ENCODE measurements around the gene SCAF1. TPM values are rescaled to one million over a fixed set of nuclear protein-coding genes. Genes with fewer than 3 reads are reported as not detected.

Gene SCAF1, protein sequence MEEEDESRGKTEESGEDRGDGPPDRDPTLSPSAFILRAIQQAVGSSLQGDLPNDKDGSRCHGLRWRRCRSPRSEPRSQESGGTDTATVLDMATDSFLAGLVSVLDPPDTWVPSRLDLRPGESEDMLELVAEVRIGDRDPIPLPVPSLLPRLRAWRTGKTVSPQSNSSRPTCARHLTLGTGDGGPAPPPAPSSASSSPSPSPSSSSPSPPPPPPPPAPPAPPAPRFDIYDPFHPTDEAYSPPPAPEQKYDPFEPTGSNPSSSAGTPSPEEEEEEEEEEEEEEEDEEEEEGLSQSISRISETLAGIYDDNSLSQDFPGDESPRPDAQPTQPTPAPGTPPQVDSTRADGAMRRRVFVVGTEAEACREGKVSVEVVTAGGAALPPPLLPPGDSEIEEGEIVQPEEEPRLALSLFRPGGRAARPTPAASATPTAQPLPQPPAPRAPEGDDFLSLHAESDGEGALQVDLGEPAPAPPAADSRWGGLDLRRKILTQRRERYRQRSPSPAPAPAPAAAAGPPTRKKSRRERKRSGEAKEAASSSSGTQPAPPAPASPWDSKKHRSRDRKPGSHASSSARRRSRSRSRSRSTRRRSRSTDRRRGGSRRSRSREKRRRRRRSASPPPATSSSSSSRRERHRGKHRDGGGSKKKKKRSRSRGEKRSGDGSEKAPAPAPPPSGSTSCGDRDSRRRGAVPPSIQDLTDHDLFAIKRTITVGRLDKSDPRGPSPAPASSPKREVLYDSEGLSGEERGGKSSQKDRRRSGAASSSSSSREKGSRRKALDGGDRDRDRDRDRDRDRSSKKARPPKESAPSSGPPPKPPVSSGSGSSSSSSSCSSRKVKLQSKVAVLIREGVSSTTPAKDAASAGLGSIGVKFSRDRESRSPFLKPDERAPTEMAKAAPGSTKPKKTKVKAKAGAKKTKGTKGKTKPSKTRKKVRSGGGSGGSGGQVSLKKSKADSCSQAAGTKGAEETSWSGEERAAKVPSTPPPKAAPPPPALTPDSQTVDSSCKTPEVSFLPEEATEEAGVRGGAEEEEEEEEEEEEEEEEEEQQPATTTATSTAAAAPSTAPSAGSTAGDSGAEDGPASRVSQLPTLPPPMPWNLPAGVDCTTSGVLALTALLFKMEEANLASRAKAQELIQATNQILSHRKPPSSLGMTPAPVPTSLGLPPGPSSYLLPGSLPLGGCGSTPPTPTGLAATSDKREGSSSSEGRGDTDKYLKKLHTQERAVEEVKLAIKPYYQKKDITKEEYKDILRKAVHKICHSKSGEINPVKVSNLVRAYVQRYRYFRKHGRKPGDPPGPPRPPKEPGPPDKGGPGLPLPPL
- total RNA-seq = 10 to 100 TPM; 14.9 to 94.6 (median 68.8) TPM
- 10 to 100 TPM in 1 of 2 donors, 1 to 10 TPM in 1; 3.3 to 29.1 TPM for polyA plus RNA-seq
- long read RNA-seq, donor 1, partial matches to known transcripts = 19 of 22 reads
- long read RNA-seq, donor 1, other reads (novel, unspliced or antisense) = 3 of 22 reads
- long read RNA-seq, donor 2, full-length matches to known transcripts = 2 of 70 reads
- long read RNA-seq, donor 2, partial matches to known transcripts = 60 of 70 reads
- long read RNA-seq, donor 2, other reads (novel, unspliced or antisense) = 8 of 70 reads
- long read RNA-seq, donor 3, partial matches to known transcripts = 99 of 99 reads
- long read RNA-seq, donor 3, other reads (novel, unspliced or antisense) = 0 of 99 reads

DNA sequence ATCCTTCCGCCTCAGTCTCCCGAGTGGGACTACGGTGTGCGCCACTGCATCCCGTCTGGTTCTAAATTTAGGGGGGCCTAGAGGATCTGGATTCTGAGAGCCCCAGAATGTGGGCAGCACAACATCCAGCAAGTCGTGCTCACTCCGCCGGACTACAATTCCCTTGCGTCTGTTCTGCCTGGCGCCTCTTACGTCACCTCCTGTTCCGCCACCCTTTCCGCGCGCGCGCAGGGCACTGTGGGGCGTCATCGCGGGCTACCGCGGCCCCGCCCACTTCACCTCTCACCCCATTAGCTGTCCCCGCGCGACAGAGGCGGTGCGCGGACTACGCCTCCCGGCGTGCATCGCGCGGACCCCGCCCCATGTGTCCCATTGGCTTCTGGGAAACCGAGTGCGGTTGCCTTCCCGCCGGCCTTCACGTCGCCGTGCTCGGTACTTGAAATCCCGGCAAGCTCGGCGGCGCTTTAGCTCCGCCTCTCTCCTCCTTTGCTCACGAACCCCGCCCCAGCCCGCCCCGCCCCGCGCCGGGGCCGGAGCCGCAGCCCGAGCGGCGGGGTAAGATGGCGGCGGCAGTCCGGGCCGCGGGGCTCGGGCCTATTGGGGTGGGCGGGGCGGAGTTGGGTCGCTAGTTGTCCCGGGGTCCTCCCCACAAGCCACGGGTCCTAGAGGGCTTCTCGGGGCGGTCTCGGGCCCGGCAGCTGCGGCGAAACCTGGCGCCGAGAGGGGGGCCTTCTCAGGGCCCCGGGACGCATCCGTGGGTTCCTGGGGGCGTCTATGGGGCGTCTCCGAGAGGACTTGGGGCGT lies at the start of gene SCAF1:
Gene SCAF1, plus strand, starts transcription at position 522 of the 804 bp plus-strand sequence. CDS start 2,818 bp downstream, outside the sequence.
- peak within 1 kb of the TSS; percentile 93 for H3K4me3 ChIP-seq
- DNase-seq = peak; percentile 99 to 100 (median 99)
- peak within 1 kb of the TSS; percentile 98 to 100 for H3K27ac ChIP-seq
- H3K36me3 ChIP-seq = no peaks in the 10 kb centered on the region
- TF ChIP-seq POLR2A (IDR thresholded peaks at IDR 0.05) (peak; percentile 93), EP300 (IDR thresholded peaks at IDR 0.05) (peak; percentile 98)
- TF ChIP-seq, protein P1, sequence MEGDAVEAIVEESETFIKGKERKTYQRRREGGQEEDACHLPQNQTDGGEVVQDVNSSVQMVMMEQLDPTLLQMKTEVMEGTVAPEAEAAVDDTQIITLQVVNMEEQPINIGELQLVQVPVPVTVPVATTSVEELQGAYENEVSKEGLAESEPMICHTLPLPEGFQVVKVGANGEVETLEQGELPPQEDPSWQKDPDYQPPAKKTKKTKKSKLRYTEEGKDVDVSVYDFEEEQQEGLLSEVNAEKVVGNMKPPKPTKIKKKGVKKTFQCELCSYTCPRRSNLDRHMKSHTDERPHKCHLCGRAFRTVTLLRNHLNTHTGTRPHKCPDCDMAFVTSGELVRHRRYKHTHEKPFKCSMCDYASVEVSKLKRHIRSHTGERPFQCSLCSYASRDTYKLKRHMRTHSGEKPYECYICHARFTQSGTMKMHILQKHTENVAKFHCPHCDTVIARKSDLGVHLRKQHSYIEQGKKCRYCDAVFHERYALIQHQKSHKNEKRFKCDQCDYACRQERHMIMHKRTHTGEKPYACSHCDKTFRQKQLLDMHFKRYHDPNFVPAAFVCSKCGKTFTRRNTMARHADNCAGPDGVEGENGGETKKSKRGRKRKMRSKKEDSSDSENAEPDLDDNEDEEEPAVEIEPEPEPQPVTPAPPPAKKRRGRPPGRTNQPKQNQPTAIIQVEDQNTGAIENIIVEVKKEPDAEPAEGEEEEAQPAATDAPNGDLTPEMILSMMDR (IDR thresholded peaks at IDR 0.05) = no peak
- 0 to 1% (median 1%) methylated on average over 50 to 87 of the region's 87 CpGs for WGBS, 3 donors
- H3K27me3 ChIP-seq = no peaks in the 10 kb centered on the region
- intact Hi-C loops (cut with DNase I) = loop anchor here in 1 of 4 donors (2.0 to 5.0 kb wide), 2 partner anchors 23 to 35 kb away; partner anchors contain the start of genes BCL2L12, IRF3 and PRMT1
- no peaks in the 10 kb centered on the region for H3K9me3 ChIP-seq
- H3K4me1 ChIP-seq (ENCODE audit: insufficient read depth) = peaks cover 12% of the 10 kb centered on the region

DNA sequence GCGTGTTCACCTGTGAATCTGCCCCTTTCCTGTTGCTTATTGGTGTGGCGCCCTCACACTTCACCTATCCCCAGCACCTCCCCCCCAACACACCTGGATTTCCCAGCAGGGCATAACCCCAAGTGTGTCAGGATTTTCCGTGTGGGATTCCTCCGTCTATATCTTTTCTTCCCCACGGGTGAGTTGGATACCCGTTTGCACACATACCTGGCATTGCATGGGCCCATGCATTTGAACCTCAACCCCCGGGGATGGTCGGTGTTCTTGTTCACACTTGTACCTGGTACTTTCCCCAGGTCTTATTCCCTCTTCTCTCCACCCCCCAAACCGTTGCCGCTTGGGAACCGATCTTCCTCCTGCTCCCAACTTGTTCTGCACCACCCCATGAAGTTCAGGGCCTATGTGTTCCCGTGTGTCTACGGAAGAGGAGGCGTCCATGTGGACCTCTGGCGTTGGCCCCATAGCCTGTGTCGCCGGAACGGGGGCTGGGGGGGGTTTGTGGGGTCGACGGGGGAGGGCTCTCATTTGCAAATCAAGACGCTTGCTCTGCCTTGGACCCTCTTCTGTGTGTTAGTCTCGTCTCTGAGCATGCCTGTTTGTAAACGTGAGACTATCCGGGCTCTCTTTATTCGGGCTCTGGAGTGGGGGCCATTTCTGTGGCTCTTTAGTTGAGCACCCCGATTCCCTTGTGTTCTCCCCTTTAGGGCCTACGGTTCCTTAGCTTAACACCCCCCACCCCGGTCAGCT lies 49.4 kb upstream of the SCAF1 start:
- 4 to 6% (median 4%) methylated on average over 28 of the region's 28 CpGs for WGBS, 3 donors
- TF ChIP-seq, protein P1 (IDR thresholded peaks at IDR 0.05) = no peak
- TF ChIP-seq POLR2A (IDR thresholded peaks at IDR 0.05) = no peak
- no peak for TF ChIP-seq EP300 (IDR thresholded peaks at IDR 0.05)
- intact Hi-C loops (cut with DNase I) = loop anchor here in 3 of 4 donors (5.0 to 10.0 kb wide), 3 partner anchors 45 to 1858 kb away; partner anchors contain the start of gene ADM5 (in 1 of the 3)
- DNase-seq = peak in 1 of 5 donors; percentile 45
- Histone ChIP-seq H3K27me3 (no peaks in the 10 kb centered on the region), H3K27ac (peak overlapping the region in 1 of 2 donors; percentile 45), H3K9me3 (peaks cover 0 to 3% of the 10 kb centered on the region in 2 donors), H3K36me3 (no peaks in the 10 kb centered on the region), H3K4me3 (peak overlapping the region; percentile 74), H3K4me1 (ENCODE audit: insufficient read depth) (peaks cover 3% of the 10 kb centered on the region)
